ENCODE measurements around the gene ZNF14.
A peak's percentile ranks its signal among the peaks of the same experiment; 100 is the strongest.

Gene ZNF14

DNA sequence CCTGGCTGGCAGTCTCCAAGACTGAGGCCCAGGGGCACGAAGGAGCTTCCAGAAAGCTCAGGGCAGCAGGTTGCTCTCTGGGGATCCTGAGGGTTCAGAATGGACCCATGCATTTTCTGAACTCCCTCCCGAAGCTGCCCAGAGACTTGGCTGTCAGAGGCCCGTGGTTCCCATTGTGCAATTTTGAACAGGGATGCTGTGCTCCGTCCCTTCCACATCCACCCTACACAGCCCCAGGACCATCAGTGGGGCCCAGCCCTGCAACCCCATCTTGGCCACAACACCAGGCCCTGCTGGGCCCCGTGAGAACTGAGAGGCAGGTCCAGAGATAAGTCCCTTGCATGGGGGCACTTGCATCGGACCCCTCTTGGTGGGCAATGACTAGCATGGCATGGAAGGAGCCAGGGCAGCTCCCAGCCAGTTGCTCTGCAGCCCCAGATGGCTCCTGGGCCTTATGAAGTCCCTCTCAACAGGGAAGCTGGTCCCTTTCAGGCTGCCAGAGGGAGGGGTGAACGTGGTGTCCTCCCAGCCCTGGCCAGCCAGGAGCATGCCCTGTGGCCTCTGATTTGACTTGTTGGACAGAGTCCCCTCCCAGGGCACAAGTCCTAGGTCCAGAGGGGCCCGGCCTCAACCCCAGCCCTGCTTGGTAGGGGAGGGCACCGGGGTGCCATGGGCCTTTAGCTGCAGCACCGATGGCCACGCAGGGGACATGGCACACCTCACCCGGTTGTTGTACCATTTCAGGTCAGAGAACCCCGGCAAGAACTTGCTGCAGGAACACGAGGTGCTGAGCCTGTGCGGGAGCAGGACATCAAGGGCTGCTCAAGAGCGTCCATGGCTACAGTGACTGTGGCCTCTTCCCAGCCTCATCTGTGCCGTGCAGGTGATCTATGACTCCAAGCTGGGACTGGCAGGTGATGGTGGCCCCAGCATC is 17.3 kb upstream of the ZNF14 start:
- DNase-seq (ENCODE audit: extremely low spot score), result no peak
- TF ChIP-seq FOXM1 (IDR thresholded peaks at IDR 0.05; ENCODE audit: borderline replicate concordance) (no peak), ZNF384 (IDR thresholded peaks at IDR 0.05) (no peak), L3MBTL2 (conservative IDR thresholded peaks at IDR 0.05) (no peak), LEF1 (IDR thresholded peaks at IDR 0.05; ENCODE audit: borderline replicate concordance) (no peak), FOXK2 (IDR thresholded peaks at IDR 0.05) (no peak), CTBP1 (IDR thresholded peaks at IDR 0.05; ENCODE audit: borderline replicate concordance) (no peak), FOXA1 (IDR thresholded peaks at IDR 0.05) (no peak), TARDBP (IDR thresholded peaks at IDR 0.05) (no peak)
- TF ChIP-seq, protein P1, sequence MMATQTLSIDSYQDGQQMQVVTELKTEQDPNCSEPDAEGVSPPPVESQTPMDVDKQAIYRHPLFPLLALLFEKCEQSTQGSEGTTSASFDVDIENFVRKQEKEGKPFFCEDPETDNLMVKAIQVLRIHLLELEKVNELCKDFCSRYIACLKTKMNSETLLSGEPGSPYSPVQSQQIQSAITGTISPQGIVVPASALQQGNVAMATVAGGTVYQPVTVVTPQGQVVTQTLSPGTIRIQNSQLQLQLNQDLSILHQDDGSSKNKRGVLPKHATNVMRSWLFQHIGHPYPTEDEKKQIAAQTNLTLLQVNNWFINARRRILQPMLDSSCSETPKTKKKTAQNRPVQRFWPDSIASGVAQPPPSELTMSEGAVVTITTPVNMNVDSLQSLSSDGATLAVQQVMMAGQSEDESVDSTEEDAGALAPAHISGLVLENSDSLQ (IDR thresholded peaks at IDR 0.05), result no peak
- CTCF ChIA-PET, result no interaction called here
- POLR2A ChIA-PET, result interaction anchor here (0.8 to 1.1 kb wide), 2 partner anchors 17 to 26 kb away, joined by 3 read pairs; partner anchors contain the start of gene ZNF14

DNA sequence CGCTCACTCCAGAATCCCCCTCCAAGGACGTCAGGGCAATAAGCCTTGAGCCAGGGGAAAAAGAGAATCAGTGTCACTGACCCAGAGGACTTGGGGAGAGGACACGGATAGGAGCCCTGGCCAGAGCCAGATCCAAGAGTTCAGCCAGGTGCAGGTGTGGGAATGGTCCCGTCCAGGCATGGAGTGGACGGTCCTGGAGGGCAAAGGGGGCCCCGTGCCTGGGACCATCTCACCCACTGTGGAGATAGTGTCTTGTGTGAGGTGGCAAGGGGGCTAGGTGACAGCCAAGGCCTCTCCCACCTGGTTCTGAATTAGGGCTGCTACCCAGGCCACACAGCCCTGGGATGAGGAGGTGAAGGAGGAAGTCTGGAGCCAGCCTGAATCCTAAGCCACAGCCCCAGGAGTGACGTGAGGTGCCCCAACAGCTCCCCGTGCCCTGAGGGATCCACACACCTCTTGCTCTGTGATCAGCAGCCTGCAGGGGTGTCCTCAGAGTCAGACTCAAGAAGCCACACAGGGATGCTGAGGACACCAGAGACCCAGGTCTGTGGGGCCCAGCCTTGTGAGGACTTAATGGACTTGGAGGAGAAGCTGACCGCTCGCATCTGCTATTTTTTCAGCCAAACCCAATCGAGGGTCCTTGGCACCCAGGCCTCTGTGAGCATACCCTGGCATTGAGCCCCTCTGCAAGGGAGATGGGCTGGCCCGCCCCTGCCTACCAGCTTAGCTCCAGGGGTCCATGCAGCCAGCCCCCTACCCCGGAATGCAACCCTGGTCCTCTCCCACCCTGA is 16.4 kb upstream of the ZNF14 start:
- CTCF ChIA-PET, result no interaction called here
- TF ChIP-seq BHLHE40 (IDR thresholded peaks at IDR 0.05; ENCODE audit: borderline replicate concordance) (no peak), TARDBP (IDR thresholded peaks at IDR 0.05) (no peak), HDGF (IDR thresholded peaks at IDR 0.05; ENCODE audit: borderline replicate concordance) (no peak), SUZ12 (IDR thresholded peaks at IDR 0.05) (no peak), FOXM1 (IDR thresholded peaks at IDR 0.05; ENCODE audit: borderline replicate concordance) (no peak), CTBP1 (IDR thresholded peaks at IDR 0.05; ENCODE audit: borderline replicate concordance) (no peak), ELF4 (IDR thresholded peaks at IDR 0.05) (no peak), FOXK2 (IDR thresholded peaks at IDR 0.05) (no peak), LEF1 (IDR thresholded peaks at IDR 0.05; ENCODE audit: borderline replicate concordance) (no peak), ZNF384 (IDR thresholded peaks at IDR 0.05) (no peak), NFRKB (IDR thresholded peaks at IDR 0.05) (no peak), FOXA1 (IDR thresholded peaks at IDR 0.05) (no peak), ARNT (IDR thresholded peaks at IDR 0.05) (no peak)
- TF ChIP-seq, protein P1 (IDR thresholded peaks at IDR 0.05), result no peak
- DNase-seq (ENCODE audit: extremely low spot score), result peak; percentile 3
- POLR2A ChIA-PET, result interaction anchor here (0.8 to 1.1 kb wide), 2 partner anchors 16 to 27 kb away, joined by 3 read pairs; partner anchors contain the start of gene ZNF14

DNA sequence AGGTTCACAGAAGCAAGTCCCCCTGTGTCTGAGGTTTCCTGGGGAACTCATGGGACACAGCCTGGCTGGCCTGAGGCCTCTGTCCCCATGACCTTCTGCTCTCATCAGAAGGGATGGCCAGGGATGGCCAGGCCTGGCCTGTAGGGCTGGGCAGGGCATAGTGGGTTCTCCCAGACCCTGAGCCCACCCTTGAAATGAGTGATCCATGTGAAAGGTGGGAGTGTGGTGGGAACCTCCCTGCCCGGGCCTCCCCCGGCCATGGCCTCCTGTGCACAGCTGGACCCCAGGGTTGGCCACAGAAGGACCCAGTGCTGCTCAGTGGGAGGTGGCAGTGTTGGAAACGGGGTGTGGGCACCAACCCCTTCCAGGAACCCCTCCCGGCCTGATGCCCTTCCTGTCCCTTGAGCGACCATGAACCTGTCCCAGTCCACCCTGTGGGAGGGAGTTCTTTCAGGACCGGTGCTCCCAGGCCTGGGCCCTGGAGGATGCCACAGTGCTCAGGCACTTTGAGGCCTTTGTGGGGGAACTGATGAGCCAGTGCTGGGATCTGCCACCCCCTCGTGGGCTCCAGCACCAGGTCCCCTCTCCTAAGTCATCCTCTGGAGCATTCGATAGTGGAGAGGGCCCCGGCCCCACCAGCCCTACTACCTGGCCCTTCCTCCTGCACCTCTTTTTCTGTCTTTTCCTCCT is 15.5 kb upstream of the ZNF14 start:
- ChIA-PET CTCF (no interaction called here), POLR2A (no interaction called here)
- TF ChIP-seq CTBP1 (IDR thresholded peaks at IDR 0.05; ENCODE audit: borderline replicate concordance) (no peak), L3MBTL2 (conservative IDR thresholded peaks at IDR 0.05) (no peak), BHLHE40 (IDR thresholded peaks at IDR 0.05; ENCODE audit: borderline replicate concordance) (no peak), LEF1 (IDR thresholded peaks at IDR 0.05; ENCODE audit: borderline replicate concordance) (no peak), FOXA1 (IDR thresholded peaks at IDR 0.05) (no peak), TARDBP (IDR thresholded peaks at IDR 0.05) (no peak), ZNF384 (IDR thresholded peaks at IDR 0.05) (no peak), ARNT (IDR thresholded peaks at IDR 0.05) (no peak), SUZ12 (IDR thresholded peaks at IDR 0.05) (no peak), FOXM1 (IDR thresholded peaks at IDR 0.05; ENCODE audit: borderline replicate concordance) (no peak), SP1 (IDR thresholded peaks at IDR 0.05) (no peak), NFRKB (IDR thresholded peaks at IDR 0.05) (no peak), HDGF (IDR thresholded peaks at IDR 0.05; ENCODE audit: borderline replicate concordance) (no peak)
- TF ChIP-seq, protein P1 (IDR thresholded peaks at IDR 0.05), result no peak
- no peak for DNase-seq (ENCODE audit: extremely low spot score)

DNA sequence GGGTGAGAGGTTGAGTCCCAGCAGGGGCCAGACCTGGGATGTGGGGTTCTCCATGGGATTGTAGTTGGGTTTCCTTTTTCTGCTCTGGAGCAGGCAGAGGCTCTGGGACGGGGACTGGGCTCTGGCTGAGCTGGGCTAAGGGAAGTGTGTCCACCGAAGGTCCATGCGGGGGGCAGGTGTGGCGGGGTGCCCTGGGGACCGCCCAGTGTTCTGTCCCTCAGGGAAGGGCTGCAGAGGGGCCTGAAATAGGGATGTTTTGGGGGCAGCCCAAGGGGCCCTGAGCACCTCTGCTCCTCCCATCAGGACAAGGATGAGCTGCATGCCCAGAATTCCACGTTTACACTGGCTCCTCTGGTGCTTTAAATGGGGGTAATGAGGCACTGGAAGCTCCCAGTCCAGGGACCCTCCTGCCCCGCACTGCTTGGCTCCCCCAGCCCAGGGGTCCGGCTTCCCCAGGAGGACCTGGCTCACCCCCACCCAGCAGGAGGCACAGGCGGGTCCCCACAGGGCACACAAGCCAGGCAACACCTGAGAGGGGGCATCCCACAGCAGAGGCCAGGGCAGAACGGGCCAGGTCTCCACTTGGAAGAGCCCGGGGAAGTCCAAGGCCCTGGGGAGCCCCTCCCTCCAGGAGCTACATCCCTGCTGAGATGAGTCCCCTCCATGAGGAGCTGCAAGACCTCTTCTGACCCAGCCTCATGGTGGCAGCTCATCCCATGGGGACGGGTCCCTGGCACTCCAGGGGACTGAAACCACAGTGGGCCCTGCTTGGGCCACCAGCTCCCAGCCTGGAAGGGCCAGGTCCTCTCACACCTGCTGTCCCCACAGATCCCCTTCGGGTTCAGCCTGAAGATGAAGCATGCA is 14.7 kb upstream of the ZNF14 start:
- TF ChIP-seq CTBP1 (IDR thresholded peaks at IDR 0.05; ENCODE audit: borderline replicate concordance), result no peak
- TF ChIP-seq LEF1 (IDR thresholded peaks at IDR 0.05; ENCODE audit: borderline replicate concordance), result no peak
- TF ChIP-seq NFRKB (IDR thresholded peaks at IDR 0.05), result no peak
- TF ChIP-seq FOXA1 (IDR thresholded peaks at IDR 0.05), result no peak
- no peak for TF ChIP-seq ZNF384 (IDR thresholded peaks at IDR 0.05)
- TF ChIP-seq ARNT (IDR thresholded peaks at IDR 0.05), result no peak
- no peak for TF ChIP-seq L3MBTL2 (conservative IDR thresholded peaks at IDR 0.05)
- no peak for TF ChIP-seq BHLHE40 (IDR thresholded peaks at IDR 0.05; ENCODE audit: borderline replicate concordance)
- TF ChIP-seq FOXK2 (IDR thresholded peaks at IDR 0.05), result no peak
- no peak for TF ChIP-seq SUZ12 (IDR thresholded peaks at IDR 0.05)
- TF ChIP-seq, protein P1 (IDR thresholded peaks at IDR 0.05), result no peak
- TF ChIP-seq ELF4 (IDR thresholded peaks at IDR 0.05), result no peak
- no peak for TF ChIP-seq FOXM1 (IDR thresholded peaks at IDR 0.05; ENCODE audit: borderline replicate concordance)
- TF ChIP-seq TARDBP (IDR thresholded peaks at IDR 0.05), result no peak
- no peak for TF ChIP-seq SP1 (IDR thresholded peaks at IDR 0.05)
- no peak for TF ChIP-seq HDGF (IDR thresholded peaks at IDR 0.05; ENCODE audit: borderline replicate concordance)
- ChIA-PET POLR2A (interaction anchor here (0.9 kb wide), 1 partner anchor 14 kb away, joined by 4 read pairs; the partner anchor contains the start of gene ZNF14), CTCF (no interaction called here)
- no peak for DNase-seq (ENCODE audit: extremely low spot score)
